Measurements from ENCODE around the gene SLC13A5.
A peak's percentile ranks its signal among the peaks of the same experiment; 100 is the strongest.
"Not testable (repeated sequence)": the region's sequence is repeated elsewhere in the genome, so short reads cannot be mapped to it uniquely, and the experiment has no call there.

The SLC13A5 gene

DNA sequence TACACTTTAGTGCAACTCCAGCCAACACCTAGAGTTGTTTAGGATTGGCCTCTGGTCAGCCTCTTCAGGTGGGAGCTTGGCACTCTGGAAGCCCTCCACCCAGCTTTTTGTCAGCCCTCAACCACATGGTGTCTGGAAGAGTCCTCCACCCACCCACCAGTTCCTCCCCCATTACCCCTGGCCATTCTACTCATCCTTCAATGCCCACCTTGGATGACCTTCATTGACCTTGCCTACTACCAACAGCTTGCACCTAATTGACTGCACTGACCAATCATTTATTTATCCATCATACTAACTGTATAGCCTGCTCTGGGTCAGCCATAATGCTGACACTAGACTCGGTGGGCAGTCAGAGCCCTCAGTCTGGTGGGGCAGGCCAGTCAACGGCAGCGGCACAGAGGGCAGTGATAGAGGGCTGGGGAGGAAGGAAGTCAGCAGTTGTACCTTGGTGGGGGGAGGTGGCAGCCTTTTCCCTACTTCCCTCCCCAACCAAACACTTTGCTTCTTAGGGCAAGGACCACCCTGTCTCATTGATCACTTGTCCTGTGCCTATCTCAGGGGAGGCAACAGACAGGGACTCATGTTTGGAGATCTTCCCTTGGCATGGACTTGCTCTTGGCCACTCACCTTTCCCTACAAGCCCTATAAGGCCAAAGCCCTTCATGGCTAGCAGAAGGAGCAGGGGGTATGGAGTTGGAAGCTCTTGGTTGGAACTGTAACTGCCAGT is 29.3 kb downstream of the SLC13A5 start:
- no peak for DNase-seq (ENCODE audit: low spot score)

GRCh38 chr17:6683081-6683684 is 30.0 kb downstream of the SLC13A5 start:
- DNase-seq (ENCODE audit: low spot score): no peak

DNA sequence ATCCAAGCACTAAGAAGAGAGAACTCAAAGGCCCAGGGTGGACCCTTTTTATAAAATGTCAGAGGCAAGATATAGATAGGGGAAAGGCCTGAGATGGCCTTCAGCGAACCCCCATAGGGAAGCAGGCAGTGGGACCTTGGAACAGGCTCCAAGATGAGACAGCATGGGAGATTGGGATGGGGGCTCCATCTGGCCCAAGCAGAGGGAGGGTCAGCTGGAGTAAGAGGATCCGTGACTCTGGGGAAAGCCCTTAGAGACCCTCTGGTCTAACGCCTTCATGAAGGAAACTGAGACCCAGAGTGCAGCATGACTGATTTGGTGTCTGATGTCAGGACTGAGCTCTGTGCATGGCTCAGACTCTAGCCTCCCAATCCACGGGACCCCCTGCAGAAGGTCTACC is 30.8 kb downstream of the SLC13A5 start:
- DNase-seq (ENCODE audit: low spot score): no peak

- no peak for DNase-seq (ENCODE audit: low spot score)
Observed at GRCh38 chr17:6681671-6682070, 31.5 kb downstream of the SLC13A5 start.

DNA sequence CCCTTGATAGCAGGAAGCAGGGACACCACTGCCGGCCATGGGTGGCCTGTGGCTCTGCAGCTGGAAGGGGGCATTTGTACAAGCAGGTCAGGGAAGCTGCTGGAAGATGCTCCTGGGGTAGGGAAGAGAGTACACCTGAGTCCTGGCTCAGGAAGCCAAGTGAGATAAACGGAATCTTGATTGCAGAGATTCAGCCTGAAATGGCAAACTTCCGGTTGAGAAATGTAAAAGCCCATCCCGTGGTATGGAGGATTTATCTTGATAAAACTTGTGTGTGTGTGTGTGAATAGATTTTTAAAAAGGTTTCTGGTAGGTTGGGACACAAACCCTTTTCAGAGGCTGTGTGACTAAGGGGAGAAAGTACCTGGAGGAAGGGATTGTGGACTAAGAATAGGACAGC is 32.0 kb downstream of the SLC13A5 start:
- no peak for DNase-seq (ENCODE audit: low spot score)

DNA sequence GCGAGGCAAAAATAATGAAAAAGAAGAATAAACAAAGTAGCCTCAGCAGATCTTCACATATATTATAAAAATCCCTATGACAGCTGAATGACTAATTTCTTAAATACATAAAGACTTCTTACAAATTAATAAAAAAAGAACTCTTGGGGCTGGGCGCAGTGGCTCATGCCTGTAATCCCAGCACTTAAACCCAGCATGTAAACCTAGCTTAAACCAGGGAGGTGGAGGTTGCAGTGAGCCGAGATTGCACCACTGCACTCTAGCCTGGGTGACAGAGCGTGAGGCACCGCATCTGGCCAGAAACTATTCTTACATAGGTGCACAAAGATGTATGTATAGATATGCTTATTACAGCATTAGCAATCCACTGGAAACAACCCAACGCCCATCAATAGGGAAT is 33.9 kb downstream of the SLC13A5 start:
- no peak for DNase-seq (ENCODE audit: low spot score)

DNA sequence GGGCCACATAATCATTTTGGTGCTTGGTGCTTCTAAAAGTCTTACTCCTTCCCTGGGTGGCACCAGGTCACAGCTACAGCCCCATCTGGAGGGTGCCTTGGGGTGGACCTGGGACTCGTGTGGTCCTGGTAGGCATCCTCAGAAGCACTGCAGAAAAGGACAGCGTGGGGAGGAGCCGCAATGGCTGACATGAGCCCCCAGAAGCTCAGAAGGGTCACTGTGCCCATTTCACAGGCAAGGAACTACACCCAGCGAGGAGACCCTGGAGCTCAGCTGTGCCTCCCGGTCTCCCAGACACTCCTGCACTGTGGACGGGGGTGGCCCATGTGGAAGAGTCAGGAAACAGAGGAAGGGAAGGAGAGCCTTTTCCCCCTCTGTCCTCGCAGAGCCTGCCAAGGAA is 35.2 kb downstream of the SLC13A5 start:
- DNase-seq (ENCODE audit: low spot score): no peak

GRCh38 chr17:6677158-6677831 is 35.9 kb downstream of the SLC13A5 start:
- DNase-seq (ENCODE audit: low spot score): no peak

DNA sequence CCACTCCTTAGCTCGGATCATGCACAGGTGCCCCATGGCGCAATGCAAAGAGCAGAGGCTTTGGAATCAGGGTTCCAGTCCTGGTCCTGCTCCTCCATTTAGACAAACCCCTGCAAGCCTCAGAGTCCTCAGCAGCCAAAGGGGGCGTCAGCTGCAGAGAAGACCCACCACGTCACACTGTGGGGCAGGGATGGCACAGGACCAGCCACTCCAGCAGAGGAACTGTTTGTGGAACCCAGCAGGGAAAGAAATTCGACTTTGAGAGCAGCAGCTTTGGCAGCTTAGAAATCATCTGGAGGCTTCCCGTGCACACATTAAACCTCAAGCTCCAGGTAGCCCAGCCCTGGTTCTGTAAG is 36.4 kb downstream of the SLC13A5 start:
- no peak for DNase-seq (ENCODE audit: low spot score)

GRCh38 chr17:6675201-6675825 is 37.9 kb downstream of the SLC13A5 start:
- no peak for DNase-seq (ENCODE audit: low spot score)

GRCh38 chr17:6674586-6674985 is 38.6 kb downstream of the SLC13A5 start:
- DNase-seq (ENCODE audit: low spot score): no peak

DNA sequence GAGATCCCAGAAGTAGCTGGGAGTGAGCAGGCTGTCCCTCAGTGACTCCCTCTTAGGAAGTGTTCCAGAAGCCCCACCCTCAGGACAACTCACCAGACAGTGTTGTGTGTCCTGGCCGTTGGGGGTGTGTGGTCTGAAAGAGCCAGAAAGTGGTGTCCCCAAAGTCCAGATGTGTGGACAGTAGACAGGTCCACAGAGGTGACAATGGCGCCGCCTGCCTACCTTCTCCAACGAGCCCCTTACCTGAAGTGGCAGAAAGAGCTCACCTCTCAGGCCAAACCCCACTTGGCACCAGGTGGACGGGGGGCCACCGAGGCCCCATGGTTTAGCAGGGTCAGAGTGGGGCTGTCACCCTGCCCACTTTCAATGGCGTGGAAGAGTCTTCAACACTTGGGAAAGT is 41.7 kb downstream of the SLC13A5 start:
- DNase-seq (ENCODE audit: low spot score): no peak

DNA sequence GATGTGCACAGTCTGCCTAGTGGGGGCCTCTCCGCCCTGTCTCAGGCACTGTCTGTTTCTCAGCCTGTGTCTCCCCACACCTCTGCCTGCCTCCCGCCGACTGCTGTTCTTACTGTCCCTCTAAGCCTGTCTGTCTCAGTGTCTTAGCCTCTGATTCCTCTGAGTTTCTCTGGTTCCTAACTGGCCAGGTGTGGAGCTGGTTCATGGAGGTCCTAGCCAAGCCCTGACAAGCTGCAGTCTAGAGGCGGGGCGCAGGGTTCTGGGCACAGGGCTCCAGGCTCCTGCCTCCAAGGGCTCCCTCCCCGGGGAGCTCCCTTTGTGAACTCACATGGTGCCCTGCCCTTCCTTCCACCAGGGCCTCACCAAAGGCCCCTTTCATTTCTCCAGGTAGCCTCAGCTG is 42.2 kb downstream of the SLC13A5 start:
- no peak for DNase-seq (ENCODE audit: low spot score)

GRCh38 chr17:6670571-6670970 is 42.6 kb downstream of the SLC13A5 start:
- no peak for DNase-seq (ENCODE audit: low spot score)

GRCh38 chr17:6669479-6670212 is 43.5 kb downstream of the SLC13A5 start:
- no peak for DNase-seq (ENCODE audit: low spot score)

DNA sequence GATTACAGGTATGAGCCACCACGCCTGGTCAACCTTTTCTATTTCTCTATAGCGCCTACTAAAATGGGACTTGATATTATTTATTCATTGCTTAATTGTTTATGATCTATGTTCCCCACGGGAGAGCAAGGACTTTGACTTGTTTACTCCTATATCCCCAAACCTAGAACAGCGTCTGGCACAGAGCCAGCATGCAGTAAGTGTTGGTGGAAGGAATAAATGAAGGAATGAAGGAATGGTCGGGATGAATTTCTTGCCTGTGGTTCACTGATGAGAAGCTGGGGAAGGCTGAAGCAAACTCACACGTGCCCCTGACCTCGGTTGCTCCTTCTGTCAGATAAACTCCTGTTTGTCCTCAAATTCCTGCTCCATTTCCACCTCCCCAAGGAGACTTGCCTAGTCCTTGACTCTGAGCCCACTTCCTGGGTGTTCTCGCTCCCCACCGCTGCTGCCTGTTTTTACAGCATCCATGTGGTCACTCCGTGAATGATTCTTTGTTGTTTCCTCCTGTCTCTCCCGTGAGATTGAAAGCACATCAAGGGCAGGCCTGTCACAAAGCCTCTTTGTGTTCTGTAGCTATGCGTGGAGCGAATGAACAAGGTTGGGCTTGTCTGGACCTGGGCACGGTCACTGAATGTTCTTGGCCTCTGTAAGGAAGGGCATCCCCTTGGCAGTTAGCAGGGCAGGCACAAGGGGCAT is 44.3 kb downstream of the SLC13A5 start:
- DNase-seq (ENCODE audit: low spot score): peak; percentile 93

GRCh38 chr17:6668219-6668618 is 45.0 kb downstream of the SLC13A5 start:
- no peak for DNase-seq (ENCODE audit: low spot score)

- no peak for DNase-seq (ENCODE audit: low spot score)
Observed at GRCh38 chr17:6667516-6667915, 45.7 kb downstream of the SLC13A5 start.

DNA sequence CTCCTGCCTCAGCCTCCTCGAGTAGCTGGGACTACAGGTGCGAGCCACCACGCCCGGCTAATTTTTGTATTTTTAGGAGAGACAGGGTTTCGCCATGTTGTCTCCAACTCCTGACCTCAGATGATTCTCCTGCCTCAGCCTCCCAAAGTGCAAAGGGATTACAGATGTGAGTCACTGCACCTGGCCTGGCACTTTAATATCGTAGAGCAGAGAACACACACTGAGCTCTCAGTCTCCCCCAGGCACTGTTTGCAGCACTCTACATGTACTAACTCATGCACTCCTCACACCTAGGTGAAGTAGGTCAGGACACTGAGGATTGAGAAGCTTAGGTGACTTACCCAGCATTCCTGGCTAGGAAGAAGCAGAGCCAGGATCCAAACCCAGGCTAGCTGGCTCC is 46.6 kb downstream of the SLC13A5 start:
- DNase-seq (ENCODE audit: low spot score): no peak

DNA sequence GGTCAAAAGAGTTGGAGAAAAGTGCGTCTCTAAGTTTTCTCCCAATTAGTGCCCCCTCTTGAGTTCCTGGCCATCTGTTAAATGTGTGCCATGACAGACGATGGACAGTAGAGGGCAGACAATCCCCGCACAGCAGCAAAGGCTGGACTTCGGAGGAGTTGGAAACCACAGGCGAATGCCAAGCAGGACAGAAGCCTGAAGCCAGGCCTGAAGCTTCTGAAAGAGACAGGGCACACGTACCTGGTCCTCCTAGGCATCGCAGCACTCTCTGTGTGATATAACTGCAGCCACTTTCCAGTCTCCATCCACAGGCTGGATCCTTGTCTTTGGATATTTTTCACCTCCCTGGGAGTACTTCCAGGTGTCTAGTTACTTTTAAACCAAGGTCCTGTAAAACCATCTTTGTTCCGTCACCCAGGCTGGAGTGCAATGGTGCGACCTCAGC is 47.1 kb downstream of the SLC13A5 start:
- DNase-seq (ENCODE audit: low spot score): peak; percentile 86

DNA sequence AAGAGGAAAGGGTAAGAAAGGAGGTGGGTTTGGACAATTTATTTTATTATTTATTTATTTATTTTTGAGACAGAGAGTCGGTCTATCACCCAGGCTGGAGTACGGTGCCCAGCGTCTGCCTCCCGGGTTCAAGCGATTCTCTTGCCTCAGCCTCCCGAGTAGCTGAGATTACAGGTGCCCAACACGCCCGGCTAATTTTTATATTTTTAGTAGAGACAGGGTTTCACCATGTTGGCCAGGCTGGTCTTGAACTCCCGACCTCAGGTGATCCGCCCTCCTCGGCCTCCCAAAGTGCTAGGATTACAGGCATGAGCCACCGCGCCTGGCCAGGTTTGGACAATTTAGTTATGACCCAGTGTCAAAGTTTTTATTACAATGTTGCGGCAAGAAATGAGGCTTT is 50.0 kb downstream of the SLC13A5 start:
- not testable (repeated sequence) for DNase-seq (ENCODE audit: low spot score)

GRCh38 chr17:6661464-6661848 is 51.7 kb downstream of the SLC13A5 start:
- no peak for DNase-seq (ENCODE audit: low spot score)
